ENCODE results near the gene FHIP2A.

FHIP2A gene

GRCh38 chr10:114806562-114807391 lies 14.8 kb upstream of the FHIP2A start:
- Histone ChIP-seq H3K9me3 (ENCODE audit: insufficient read depth, low read depth, low read length) (peaks cover 1% of the 10 kb centered on the region), H3K79me1 (ENCODE audit: low read length) (no peaks in the 10 kb centered on the region), H3K4me2 (ENCODE audit: low read length) (no peak overlapping the region), H4K12ac (ENCODE audit: low read depth, low read length) (no peak overlapping the region), H4K91ac (ENCODE audit: low read depth, low read length) (no peak overlapping the region), H2BK5ac (ENCODE audit: low read depth, low read length, poor library complexity) (no peak overlapping the region), H3K27ac (ENCODE audit: low read depth, low read length) (no peak overlapping the region), H2BK120ac (ENCODE audit: insufficient read depth, low read length, poor library complexity) (no peak overlapping the region), H2AFZ (ENCODE audit: insufficient read depth, low read length, poor library complexity) (no peak overlapping the region), H3K4me1 (ENCODE audit: control insufficient read depth in 1 of 2, insufficient read depth in 2 of 2, low read length in 2 of 2) (peaks cover 0 to 2% of the 10 kb centered on the region in 2 experiments), H2AK5ac (ENCODE audit: low read length) (no peak overlapping the region), H3K4me3 (ENCODE audit: low read depth, low read length) (no peak overlapping the region), H3K18ac (ENCODE audit: low read length) (no peak overlapping the region), H3K23ac (ENCODE audit: low read length) (no peak overlapping the region), H2BK12ac (ENCODE audit: low read length) (no peak overlapping the region), H3K36me3 (ENCODE audit: control insufficient read depth in 1 of 2, insufficient read depth in 2 of 2, low read length in 2 of 2) (no peaks in the 10 kb centered on the region), H3K4ac (ENCODE audit: low read depth, low read length) (no peak overlapping the region), H3K79me2 (ENCODE audit: control insufficient read depth, insufficient read depth, low read length, poor library complexity) (no peaks in the 10 kb centered on the region), H3K9ac (ENCODE audit: low read length) (no peak overlapping the region), H3K27me3 (ENCODE audit: insufficient read depth, low read length) (no peaks in the 10 kb centered on the region), H3K14ac (ENCODE audit: low read length) (no peak overlapping the region), H4K8ac (ENCODE audit: low read depth, low read length) (no peak overlapping the region)
- DNase-seq = no peak
- no CpG with 5 or more reads among the region's 3 CpGs for WGBS (ENCODE audit: extremely low coverage, insufficient coverage, insufficient read length)

DNA sequence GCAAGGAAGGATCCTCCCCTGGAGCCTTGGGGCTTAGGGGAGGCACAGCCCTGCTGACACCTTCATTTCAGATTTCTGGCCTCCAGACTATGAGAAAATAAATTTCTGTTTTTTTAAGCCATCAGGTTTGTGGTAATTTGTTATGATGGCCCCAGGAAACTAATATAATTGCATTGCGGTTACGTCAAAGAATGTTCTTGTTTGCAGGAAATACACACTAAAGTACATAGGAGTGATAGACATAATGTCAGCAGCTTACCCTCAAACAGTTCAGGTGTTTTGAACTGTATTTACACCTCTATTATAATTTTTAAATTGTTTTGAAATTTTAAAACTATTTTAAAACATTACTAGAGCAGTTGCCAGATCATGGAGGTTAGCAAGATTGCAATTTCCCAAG lies 12.6 kb upstream of the FHIP2A start:
- H3K27me3 ChIP-seq (ENCODE audit: insufficient read depth, low read length) = no peaks in the 10 kb centered on the region
- H3K4me2 ChIP-seq (ENCODE audit: low read length) = no peak overlapping the region
- no peak overlapping the region for H2AFZ ChIP-seq (ENCODE audit: insufficient read depth, low read length, poor library complexity)
- no peak for DNase-seq
- H3K36me3 ChIP-seq (ENCODE audit: control insufficient read depth in 1 of 2, insufficient read depth in 2 of 2, low read length in 2 of 2) = no peaks in the 10 kb centered on the region
- no peak overlapping the region for H3K4me3 ChIP-seq (ENCODE audit: low read depth, low read length)
- no peak overlapping the region for H3K23ac ChIP-seq (ENCODE audit: low read length)
- no peak overlapping the region for H4K91ac ChIP-seq (ENCODE audit: low read depth, low read length)
- H3K9me3 ChIP-seq (ENCODE audit: insufficient read depth, low read depth, low read length) = peaks cover 1% of the 10 kb centered on the region
- no peak overlapping the region for H4K8ac ChIP-seq (ENCODE audit: low read depth, low read length)
- H3K27ac ChIP-seq (ENCODE audit: low read depth, low read length) = no peak overlapping the region
- H2AK5ac ChIP-seq (ENCODE audit: low read length) = no peak overlapping the region
- no peak overlapping the region for H3K9ac ChIP-seq (ENCODE audit: low read length)
- no peak overlapping the region for H2BK5ac ChIP-seq (ENCODE audit: low read depth, low read length, poor library complexity)
- H3K4me1 ChIP-seq (ENCODE audit: control insufficient read depth in 1 of 2, insufficient read depth in 2 of 2, low read length in 2 of 2) = peaks cover 0 to 2% of the 10 kb centered on the region in 2 experiments
- no peak overlapping the region for H3K14ac ChIP-seq (ENCODE audit: low read length)
- no peak overlapping the region for H3K18ac ChIP-seq (ENCODE audit: low read length)
- no peaks in the 10 kb centered on the region for H3K79me1 ChIP-seq (ENCODE audit: low read length)
- no peak overlapping the region for H2BK120ac ChIP-seq (ENCODE audit: insufficient read depth, low read length, poor library complexity)
- no CpG with 5 or more reads among the region's 2 CpGs for WGBS (ENCODE audit: extremely low coverage, insufficient coverage, insufficient read length)
- H4K12ac ChIP-seq (ENCODE audit: low read depth, low read length) = no peak overlapping the region
- H3K4ac ChIP-seq (ENCODE audit: low read depth, low read length) = no peak overlapping the region
- H2BK12ac ChIP-seq (ENCODE audit: low read length) = no peak overlapping the region
- H3K79me2 ChIP-seq (ENCODE audit: control insufficient read depth, insufficient read depth, low read length, poor library complexity) = no peaks in the 10 kb centered on the region

- H3K4me3 ChIP-seq (ENCODE audit: low read depth, low read length) = no peak overlapping the region
- H3K9me3 ChIP-seq (ENCODE audit: insufficient read depth, low read depth, low read length) = peaks cover 1% of the 10 kb centered on the region
- H2BK5ac ChIP-seq (ENCODE audit: low read depth, low read length, poor library complexity) = no peak overlapping the region
- no peak overlapping the region for H3K27ac ChIP-seq (ENCODE audit: low read depth, low read length)
- DNase-seq = no peak
- no peak overlapping the region for H4K12ac ChIP-seq (ENCODE audit: low read depth, low read length)
- H3K79me2 ChIP-seq (ENCODE audit: control insufficient read depth, insufficient read depth, low read length, poor library complexity) = no peaks in the 10 kb centered on the region
- no peak overlapping the region for H2BK12ac ChIP-seq (ENCODE audit: low read length)
- no peak overlapping the region for H2BK120ac ChIP-seq (ENCODE audit: insufficient read depth, low read length, poor library complexity)
- H2AK5ac ChIP-seq (ENCODE audit: low read length) = no peak overlapping the region
- no peak overlapping the region for H3K23ac ChIP-seq (ENCODE audit: low read length)
- H3K27me3 ChIP-seq (ENCODE audit: insufficient read depth, low read length) = no peaks in the 10 kb centered on the region
- no peak overlapping the region for H3K18ac ChIP-seq (ENCODE audit: low read length)
- H3K79me1 ChIP-seq (ENCODE audit: low read length) = no peaks in the 10 kb centered on the region
- H3K4me2 ChIP-seq (ENCODE audit: low read length) = no peak overlapping the region
- no peak overlapping the region for H3K4ac ChIP-seq (ENCODE audit: low read depth, low read length)
- H3K4me1 ChIP-seq (ENCODE audit: control insufficient read depth in 1 of 2, insufficient read depth in 2 of 2, low read length in 2 of 2) = peaks cover 0 to 2% of the 10 kb centered on the region in 2 experiments
- H4K8ac ChIP-seq (ENCODE audit: low read depth, low read length) = no peak overlapping the region
- no peak overlapping the region for H3K9ac ChIP-seq (ENCODE audit: low read length)
- no CpG with 5 or more reads among the region's 1 CpG for WGBS (ENCODE audit: extremely low coverage, insufficient coverage, insufficient read length)
- H3K36me3 ChIP-seq (ENCODE audit: control insufficient read depth in 1 of 2, insufficient read depth in 2 of 2, low read length in 2 of 2) = no peaks in the 10 kb centered on the region
- no peak overlapping the region for H3K14ac ChIP-seq (ENCODE audit: low read length)
- H2AFZ ChIP-seq (ENCODE audit: insufficient read depth, low read length, poor library complexity) = no peak overlapping the region
- H4K91ac ChIP-seq (ENCODE audit: low read depth, low read length) = no peak overlapping the region
Measured at GRCh38 chr10:114810926-114811325, 10.7 kb upstream of the FHIP2A start.

DNA sequence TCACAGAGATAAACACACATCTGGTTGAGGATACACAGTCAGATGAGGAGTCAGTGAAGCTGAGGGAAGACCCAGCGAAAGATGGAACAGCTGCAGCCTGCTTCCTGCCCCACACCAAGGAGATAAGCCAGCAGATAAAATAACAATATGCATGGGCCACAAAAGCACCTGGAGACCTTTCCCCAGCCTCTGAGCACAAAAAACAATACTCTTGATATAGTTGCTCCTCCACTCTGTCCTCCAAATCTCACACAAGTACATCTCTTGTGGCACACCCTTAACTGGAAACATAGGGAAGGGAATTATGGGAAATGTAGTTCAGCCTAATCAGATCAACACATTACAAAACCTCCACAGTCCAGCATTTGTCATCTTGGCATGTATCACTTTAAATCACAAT lies 9.7 kb upstream of the FHIP2A start:
- Histone ChIP-seq H2BK5ac (ENCODE audit: low read depth, low read length, poor library complexity) (no peak overlapping the region), H4K8ac (ENCODE audit: low read depth, low read length) (no peak overlapping the region), H3K14ac (ENCODE audit: low read length) (no peak overlapping the region), H3K4me3 (ENCODE audit: low read depth, low read length) (no peak overlapping the region), H3K4me1 (ENCODE audit: control insufficient read depth in 1 of 2, insufficient read depth in 2 of 2, low read length in 2 of 2) (peaks cover 0 to 2% of the 10 kb centered on the region in 2 experiments), H2BK12ac (ENCODE audit: low read length) (no peak overlapping the region), H3K27ac (ENCODE audit: low read depth, low read length) (no peak overlapping the region), H3K23ac (ENCODE audit: low read length) (no peak overlapping the region), H3K9ac (ENCODE audit: low read length) (no peak overlapping the region), H2AFZ (ENCODE audit: insufficient read depth, low read length, poor library complexity) (no peak overlapping the region), H3K27me3 (ENCODE audit: insufficient read depth, low read length) (no peaks in the 10 kb centered on the region), H3K18ac (ENCODE audit: low read length) (no peak overlapping the region), H2BK120ac (ENCODE audit: insufficient read depth, low read length, poor library complexity) (no peak overlapping the region), H3K4ac (ENCODE audit: low read depth, low read length) (no peak overlapping the region), H3K36me3 (ENCODE audit: control insufficient read depth in 1 of 2, insufficient read depth in 2 of 2, low read length in 2 of 2) (no peaks in the 10 kb centered on the region), H3K79me2 (ENCODE audit: control insufficient read depth, insufficient read depth, low read length, poor library complexity) (no peaks in the 10 kb centered on the region), H4K91ac (ENCODE audit: low read depth, low read length) (no peak overlapping the region), H2AK5ac (ENCODE audit: low read length) (no peak overlapping the region), H3K4me2 (ENCODE audit: low read length) (no peak overlapping the region), H3K9me3 (ENCODE audit: insufficient read depth, low read depth, low read length) (peaks cover 1% of the 10 kb centered on the region), H4K12ac (ENCODE audit: low read depth, low read length) (no peak overlapping the region), H3K79me1 (ENCODE audit: low read length) (no peaks in the 10 kb centered on the region)
- DNase-seq = no peak
- no CpG with 5 or more reads among the region's 1 CpG for WGBS (ENCODE audit: extremely low coverage, insufficient coverage, insufficient read length)
